GM21825 (cell line): ENCODE measurements around the gene OTP.

Experiments used
- ATAC-seq: cut with Tn5 transposase; IDR thresholded peaks from one replicate; pipeline ENCODE4 v1.9.1; 2021; ENCODE audit warnings: mild to moderate bottlenecking, moderate library complexity; ENCODE audit not compliant: unreplicated experiment

OTP gene

GRCh38 chr5:77640589-77641396 lies 2.3 kb upstream of the OTP start:
- ATAC-seq, result no peak

- no peak for ATAC-seq
Observed at GRCh38 chr5:77638763-77639671, 504 bp upstream of the OTP start.

GRCh38 chr5:77637170-77637997 lies 1.1 kb downstream of the OTP start:
- ATAC-seq, result no peak

- ATAC-seq, result no peak
Observed at GRCh38 chr5:77636641-77637169, 1.8 kb downstream of the OTP start.

GRCh38 chr5:77635917-77636640 lies 2.4 kb downstream of the OTP start:
- ATAC-seq, result no peak

GRCh38 chr5:77635067-77635916 lies 3.2 kb downstream of the OTP start:
- no peak for ATAC-seq

- ATAC-seq, result no peak
Observed at GRCh38 chr5:77633709-77634108, 4.8 kb downstream of the OTP start.

GRCh38 chr5:77633207-77633675 lies 5.3 kb downstream of the OTP start:
- no peak for ATAC-seq

GRCh38 chr5:77632526-77633206 lies 5.8 kb downstream of the OTP start:
- no peak for ATAC-seq

GRCh38 chr5:77630114-77630680 lies 8.3 kb downstream of the OTP start:
- peak; percentile 83 for ATAC-seq

- no peak for ATAC-seq
Observed at GRCh38 chr5:77629509-77630113, 8.9 kb downstream of the OTP start.

- no peak for ATAC-seq
Observed at GRCh38 chr5:77628840-77629508, 9.5 kb downstream of the OTP start.

- ATAC-seq, result no peak
Observed at GRCh38 chr5:77627869-77628674, 10.4 kb downstream of the OTP start.

GRCh38 chr5:77623203-77623740 lies 15.2 kb downstream of the OTP start:
- no peak for ATAC-seq

- ATAC-seq, result no peak
Observed at GRCh38 chr5:77621440-77621839, 17.1 kb downstream of the OTP start.

- no peak for ATAC-seq
Observed at GRCh38 chr5:77620405-77620804, 18.1 kb downstream of the OTP start.
